NCI-H2029 (cell line): ENCODE results near the gene GREB1.

Source experiments
- DNase-seq: peaks from one replicate; lab custom pipeline; 2025; lab: John Stamatoyannopoulos, UW

GREB1 gene

GRCh38 chr2:11508279-11508678 is 25.6 kb upstream of the GREB1 start:
- DNase-seq = no peak

GRCh38 chr2:11509657-11510360 is 24.0 kb upstream of the GREB1 start:
- no peak for DNase-seq

- DNase-seq = no peak
These were observed 21.4 kb upstream of the GREB1 start for GRCh38 chr2:11512431-11512830.

GRCh38 chr2:11513319-11513718 is 20.5 kb upstream of the GREB1 start:
- no peak for DNase-seq

GRCh38 chr2:11514081-11514730 is 19.6 kb upstream of the GREB1 start:
- DNase-seq = no peak

- no peak for DNase-seq
These were observed 18.9 kb upstream of the GREB1 start for GRCh38 chr2:11514904-11515303.

GRCh38 chr2:11515490-11515981 is 18.3 kb upstream of the GREB1 start:
- DNase-seq = no peak

GRCh38 chr2:11516984-11517648 is 16.7 kb upstream of the GREB1 start:
- no peak for DNase-seq

- no peak for DNase-seq
These were observed 15.9 kb upstream of the GREB1 start for GRCh38 chr2:11517906-11518305.

GRCh38 chr2:11520092-11520693 is 13.7 kb upstream of the GREB1 start:
- no peak for DNase-seq

GRCh38 chr2:11521775-11522174 is 12.1 kb upstream of the GREB1 start:
- no peak for DNase-seq

- DNase-seq = no peak
These were observed 9.4 kb upstream of the GREB1 start for GRCh38 chr2:11524470-11524869.

- no peak for DNase-seq
These were observed 8.1 kb upstream of the GREB1 start for GRCh38 chr2:11525762-11526161.

GRCh38 chr2:11527001-11527400 is 6.8 kb upstream of the GREB1 start:
- no peak for DNase-seq

GRCh38 chr2:11528228-11528627 is 5.6 kb upstream of the GREB1 start:
- DNase-seq = no peak

GRCh38 chr2:11530864-11531465 is 2.9 kb upstream of the GREB1 start:
- DNase-seq = no peak

- DNase-seq = no peak
These were observed 1.3 kb upstream of the GREB1 start for GRCh38 chr2:11532416-11533055.

- DNase-seq = no peak
These were observed 363 bp downstream of the GREB1 start for GRCh38 chr2:11534071-11534745.

- no peak for DNase-seq
These were observed 1.1 kb downstream of the GREB1 start for GRCh38 chr2:11534746-11535484.

GRCh38 chr2:11535899-11536344 is 2.1 kb downstream of the GREB1 start:
- DNase-seq = no peak
